ENCODE results near the gene ESPN. TPM values are rescaled to one million over a fixed set of nuclear protein-coding genes. Genes with fewer than 3 reads are reported as not detected.

The ESPN gene
- total RNA-seq, 1 experiment from 2014 or later = 8.5 TPM

DNA sequence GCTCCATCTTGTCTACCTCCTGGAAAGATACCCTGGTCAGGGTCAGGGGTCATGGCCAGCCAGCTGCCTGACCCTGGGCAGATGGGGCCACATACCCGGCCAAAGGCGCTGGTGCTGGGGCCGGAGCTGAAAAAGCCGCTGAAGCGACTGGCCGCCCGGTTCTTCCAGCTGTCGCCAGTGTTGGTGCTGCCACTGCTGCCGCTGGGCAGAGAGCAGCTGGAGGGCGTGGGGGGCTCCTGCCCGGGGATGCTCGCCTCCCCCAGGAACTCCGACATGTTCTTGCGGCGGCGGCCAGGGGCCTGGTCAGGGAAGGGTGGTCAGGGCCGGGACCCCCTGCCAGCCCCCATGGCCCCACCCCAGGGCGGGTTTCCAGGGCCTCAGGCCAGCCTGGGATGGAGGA lies 48.6 kb downstream of the ESPN start:
- no peaks in the 10 kb centered on the region for H3K9me3 ChIP-seq (ENCODE audit: control insufficient read depth, insufficient read depth, low read depth, low read length)
- no peak overlapping the region for H3K27ac ChIP-seq (ENCODE audit: low read length)
- no peak for DNase-seq (ENCODE audit: low read depth, low spot score)
- TF ChIP-seq TCF7L2 (IDR thresholded peaks at IDR 0.05; ENCODE audit: low read depth, low read length) (no peak), SIN3A (IDR thresholded peaks at IDR 0.05; ENCODE audit: borderline replicate concordance, insufficient read depth, low read depth, low read length) (no peak), POLR2AphosphoS5 (IDR thresholded peaks at IDR 0.05; ENCODE audit: low read depth, low read length) (no peak), REST (IDR thresholded peaks at IDR 0.05; ENCODE audit: insufficient read depth in 1 of 2, low read depth in 2 of 2, low read length in 1 of 2) (no peak), CTCF (IDR thresholded peaks at IDR 0.05) (no peak)
- POLR2A ChIA-PET = no interaction called here
- in situ Hi-C loops (cut with HindIII; ENCODE audit: low pct_unique_long_range_greater_than_20kb, low sequenced_read_pairs) (no loop called here), intact Hi-C loops (cut with micrococcal nuclease; ENCODE audit: unreplicated experiment) (no loop called here)
- no peak for ATAC-seq
- CTCF ChIA-PET = no interaction called here
- BruUV-seq (replicated peaks) = no TSS peak
- no peaks in the 10 kb centered on the region for H3K27me3 ChIP-seq (ENCODE audit: control insufficient read depth, insufficient read depth, low read length)
- H3K36me3 ChIP-seq (ENCODE audit: control insufficient read depth, insufficient read depth, low read length) = no peaks in the 10 kb centered on the region
- no peak overlapping the region for H3K4me3 ChIP-seq (ENCODE audit: low read depth in 2 of 2, low read length in 2 of 2)
- no peaks in the 10 kb centered on the region for H3K4me1 ChIP-seq (ENCODE audit: control insufficient read depth, insufficient read depth, low read length)

- CTCF ChIA-PET = interaction anchor here (0.6 to 0.7 kb wide), 5 partner anchors 11 to 50 kb away, joined by 3 to 10 read pairs (median 5); no protein-coding TSS in a partner anchor
- POLR2A ChIA-PET = no interaction called here
- no TSS peak for BruUV-seq (replicated peaks)
- in situ Hi-C loops (cut with HindIII; ENCODE audit: low pct_unique_long_range_greater_than_20kb, low sequenced_read_pairs) (no loop called here), intact Hi-C loops (cut with micrococcal nuclease; ENCODE audit: unreplicated experiment) (no loop called here)
- Histone ChIP-seq H3K4me1 (ENCODE audit: control insufficient read depth, insufficient read depth, low read length) (no peaks in the 10 kb centered on the region), H3K9me3 (ENCODE audit: control insufficient read depth, insufficient read depth, low read depth, low read length) (no peaks in the 10 kb centered on the region), H3K36me3 (ENCODE audit: control insufficient read depth, insufficient read depth, low read length) (no peaks in the 10 kb centered on the region), H3K27me3 (ENCODE audit: control insufficient read depth, insufficient read depth, low read length) (no peaks in the 10 kb centered on the region), H3K27ac (ENCODE audit: low read length) (no peak overlapping the region), H3K4me3 (ENCODE audit: low read depth in 2 of 2, low read length in 2 of 2) (no peak overlapping the region)
- ATAC-seq (no peak), DNase-seq (ENCODE audit: low read depth, low spot score) (no peak)
- TF ChIP-seq TCF7L2 (IDR thresholded peaks at IDR 0.05; ENCODE audit: low read depth, low read length) (no peak), SIN3A (IDR thresholded peaks at IDR 0.05; ENCODE audit: borderline replicate concordance, insufficient read depth, low read depth, low read length) (no peak), REST (IDR thresholded peaks at IDR 0.05; ENCODE audit: insufficient read depth in 1 of 2, low read depth in 2 of 2, low read length in 1 of 2) (no peak), CTCF (IDR thresholded peaks at IDR 0.05) (no peak), POLR2AphosphoS5 (IDR thresholded peaks at IDR 0.05; ENCODE audit: low read depth, low read length) (no peak)
Measured at GRCh38 chr1:6473974-6474814, 49.6 kb downstream of the ESPN start.

Measured in Panc1 (cell line).